ENCODE results near the gene GNG5. TPM values are rescaled to one million over a fixed set of nuclear protein-coding genes. Genes with fewer than 3 reads are reported as not detected.

The GNG5 gene
- total RNA-seq, 1 donor, result 54.1 TPM

Other genes with a start within 250 kb of the GNG5 start
- 1.4 and 3.1 TPM in 2 replicates for gene SAMD13, start 204.9 kb downstream of the GNG5 start, total RNA-seq (ENCODE audit: low replicate concordance)
- gene DNASE2B, start 108.1 kb downstream of the GNG5 start, total RNA-seq (ENCODE audit: low replicate concordance), result not detected in 2 replicates
- 17.9 and 51.6 TPM in 2 replicates for gene RPF1, start 27.3 kb downstream of the GNG5 start, total RNA-seq (ENCODE audit: low replicate concordance)
- gene SPATA1, start 195 bp downstream of the GNG5 start, total RNA-seq (ENCODE audit: low replicate concordance), result 0.41 and 3.0 TPM in 2 replicates
- 14.5 and 23.0 TPM in 2 replicates for gene CTBS, start 67.9 kb upstream of the GNG5 start, total RNA-seq (ENCODE audit: low replicate concordance)
- 34.9 and 40.3 TPM in 2 replicates for gene SSX2IP, start 183.9 kb upstream of the GNG5 start, total RNA-seq (ENCODE audit: low replicate concordance)